Left lung (tissue), 10 donors: ENCODE data around the gene UCKL1. TPM values are rescaled to one million over a fixed set of nuclear protein-coding genes. Genes with fewer than 3 reads are reported as not detected.

ENCODE experiments used
- ATAC-seq: fragments of 200-7000 bp; cut with Tn5 transposase; one replicate; pipeline ENCODE4 v1.9.1; 2020; ENCODE audit warnings: moderate library complexity
- DNase-seq, 4 donors: peaks; one replicate each; pipeline ENCODE4 v3.0.0-alpha.2; 2013 to 2020
- H3K27ac ChIP-seq, 2 donors: fragments of 200-600 bp; sonication (generic) in 1 of 2; one replicate each; pipeline versions ENCODE4 v1.5.0 to v1.8.0; 2020 to 2021
- H3K27me3 ChIP-seq, 2 donors: fragments of 200-600 bp; sonication (generic) in 1 of 2; one replicate each; pipeline versions ENCODE4 v1.5.0 to v1.8.0; 2020 to 2021
- H3K36me3 ChIP-seq, 2 donors: fragments of 200-600 bp; sonication (generic) in 1 of 2; one replicate each; pipeline versions ENCODE4 v1.5.0 to v1.8.0; 2020 to 2021
- H3K4me1 ChIP-seq, 2 donors: fragments of 200-600 bp; one replicate each; pipeline ENCODE4 v1.8.0; 2021
- H3K4me3 ChIP-seq, 2 donors: fragments of 200-600 bp; sonication (generic) in 1 of 2; one replicate each; pipeline versions ENCODE4 v1.5.0 to v1.8.0; 2020 to 2021; ENCODE audit warnings: mild to moderate bottlenecking in 1 of 2
- H3K9me3 ChIP-seq, 2 donors: fragments of 200-600 bp; sonication (generic) in 1 of 2; one replicate each; pipeline versions ENCODE4 v1.5.0 to v1.8.0; 2020 to 2021
- CTCF ChIP-seq, 2 donors: fragments of 200-600 bp; sonication (generic) in 1 of 2; IDR thresholded peaks; one replicate each; pipeline versions ENCODE4 v1.5.0 to v1.8.0; 2021; ENCODE audit warnings: antibody characterized with exemption in 2 of 2
- intact Hi-C, 2 donors: fragments of 100-400 bp; cut with DNase I; formaldehyde crosslinking; loops; one replicate each; pipeline versions ENCODE4 v1.11.2 to v1.14.2; 2022
- microRNA-seq, 2 donors: library from miRNA; unstranded; fragments of <30 nt; microRNA quantifications; one replicate each; pipeline ENCODE4, GENCODE V29; 2019
- polyA plus RNA-seq, 6 donors: library from polyadenylated mRNA; unstranded; fragments of 120-200 nt; gene quantifications; one replicate each; pipeline ENCODE4 v1.2.1, GENCODE V29; 2013; ENCODE audit not compliant: insufficient read length in 6 of 6
- total RNA-seq, 2 donors: library from RNA; stranded (reverse); fragmentation: NEBNext Ultra II Directional; extraction: Animal tissue kit (Norgen Biotek cat#: 25700); gene quantifications; one replicate each; pipeline ENCODE4 v1.2.1, GENCODE V29; 2021
- donor health status: DM: no; HTN: yes; CAD: no.
- donor health status: DM: no; HTN: no; CAD: no.

UCKL1 gene
- total and polyA plus RNA-seq, 8 donors, result 26.7 to 68.8 (median 53.2) TPM

- TF ChIP-seq CTCF (IDR thresholded peaks at IDR 0.05), result no peak
- no peak for ATAC-seq
- intact Hi-C loops, result no loop called here
- Histone ChIP-seq H3K36me3 (peaks cover 0 to 66% of the 10 kb centered on the region in 2 donors), H3K4me1 (peaks cover 8 to 45% of the 10 kb centered on the region in 2 donors), H3K9me3 (no peaks in the 10 kb centered on the region), H3K27ac (peak overlapping the region; percentile 3 to 57), H3K4me3 (no peak overlapping the region), H3K27me3 (no peaks in the 10 kb centered on the region)
- DNase-seq, result no peak
Observed at GRCh38 chr20:63891061-63892002, 64.9 kb downstream of the UCKL1 start.

DNA sequence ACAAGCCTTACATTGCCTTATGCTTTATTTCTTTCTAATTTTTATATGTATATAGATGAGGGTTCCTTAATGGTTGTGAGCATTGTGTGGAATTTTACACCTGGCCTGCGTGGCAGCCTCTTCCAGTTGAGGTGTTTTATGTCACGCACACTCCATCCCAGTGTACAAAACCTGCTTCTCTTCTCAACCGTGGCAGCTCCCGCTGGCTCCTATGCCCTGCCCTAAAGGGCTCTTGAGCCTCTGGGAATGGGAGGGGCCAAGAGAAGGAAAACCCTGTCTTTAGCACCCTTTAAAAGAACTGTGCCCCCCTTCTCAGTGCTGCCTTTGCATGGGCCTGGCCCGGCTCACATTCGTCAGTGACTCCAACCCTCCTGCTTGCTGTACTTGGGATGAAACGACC lies 65.6 kb downstream of the UCKL1 start:
- Histone ChIP-seq H3K36me3 (peaks cover 0 to 73% of the 10 kb centered on the region in 2 donors), H3K4me1 (peaks cover 4 to 41% of the 10 kb centered on the region in 2 donors), H3K27me3 (no peaks in the 10 kb centered on the region), H3K9me3 (no peaks in the 10 kb centered on the region), H3K4me3 (no peak overlapping the region), H3K27ac (peak overlapping the region; percentile 3 to 57)
- ATAC-seq, result peak; percentile 29
- intact Hi-C loops, result no loop called here
- no peak for TF ChIP-seq CTCF (IDR thresholded peaks at IDR 0.05)
- DNase-seq, result no peak

DNA sequence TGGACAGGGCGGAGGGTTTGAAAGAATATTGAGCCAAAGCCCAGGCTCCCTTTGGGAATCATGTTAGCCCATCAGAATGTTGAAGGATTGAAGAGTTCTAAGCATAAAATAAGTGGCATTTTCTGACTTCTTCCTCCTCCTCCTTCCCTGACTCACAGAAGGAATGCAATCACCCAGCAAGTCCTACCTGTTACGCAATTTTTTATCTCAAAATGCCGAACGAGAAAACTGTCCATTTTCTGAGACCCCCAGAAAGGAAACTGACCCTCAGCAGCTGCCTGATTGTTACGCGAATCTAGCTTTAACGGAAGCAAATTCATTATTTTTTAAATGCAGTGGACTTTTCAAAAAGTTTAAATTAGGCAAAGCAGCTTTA lies 66.0 kb downstream of the UCKL1 start:
- peak overlapping the region; percentile 3 to 57 for H3K27ac ChIP-seq
- no peaks in the 10 kb centered on the region for H3K9me3 ChIP-seq
- ATAC-seq (no peak), DNase-seq (no peak)
- TF ChIP-seq CTCF (IDR thresholded peaks at IDR 0.05), result no peak
- peaks cover 4 to 44% of the 10 kb centered on the region in 2 donors for H3K4me1 ChIP-seq
- H3K36me3 ChIP-seq, result peaks cover 0 to 78% of the 10 kb centered on the region in 2 donors
- H3K4me3 ChIP-seq, result no peak overlapping the region
- H3K27me3 ChIP-seq, result no peaks in the 10 kb centered on the region
- intact Hi-C loops, result no loop called here

Small RNAs within 50 kb of the gene (microRNA-seq; reads per million reads assigned to microRNA genes)
- gene MIR1914, result 0.34 to 0.55 reads per million in 2 donors
- gene MIR647, result 0 to 0.17 reads per million in 2 donors
- gene MIR941-1, result 0 reads per million in 2 donors
- gene MIR941-2, result 0 reads per million in 2 donors
- 0 reads per million in 2 donors for gene MIR941-3
- 0 reads per million in 2 donors for gene MIR941-4
- 0 reads per million in 2 donors for gene MIR941-5

Other genes starting within 250 kb of the UCKL1 start
- 10 to 100 TPM; 38.2 to 46.9 TPM for gene ARFRP1, start 248.4 kb downstream of the UCKL1 start, total RNA-seq
- 10 to 100 TPM; 29.1 to 34.9 (median 31.9) TPM for gene ARFRP1, start 248.4 kb downstream of the UCKL1 start, polyA plus RNA-seq
- gene ZGPAT, start 248.4 kb downstream of the UCKL1 start, total RNA-seq, result 10 to 100 TPM; 26.2 to 28.8 TPM
- gene ZGPAT, start 248.4 kb downstream of the UCKL1 start, polyA plus RNA-seq, result 10 to 100 TPM; 13.7 to 22.7 (median 18.1) TPM
- gene LIME1, start 219.8 kb downstream of the UCKL1 start, total RNA-seq, result 1 to 10 TPM; 7.1 to 7.2 TPM
- gene LIME1, start 219.8 kb downstream of the UCKL1 start, polyA plus RNA-seq, result 10 to 100 TPM in 1 of 6 donors, 1 to 10 TPM in 5; 3.0 to 10.8 (median 5.4) TPM
- 10 to 100 TPM; 61.1 to 66.8 TPM for gene SLC2A4RG, start 216.6 kb downstream of the UCKL1 start, total RNA-seq
- gene SLC2A4RG, start 216.6 kb downstream of the UCKL1 start, polyA plus RNA-seq, result 100 to 1,000 TPM in 4 of 6 donors, 10 to 100 TPM in 2; 70.5 to 166 (median 105) TPM
- 10 to 100 TPM in 1 of 2 donors, 1 to 10 TPM in 1; 9.2 to 11.3 TPM for gene ZBTB46, start 125.2 kb downstream of the UCKL1 start, total RNA-seq
- 10 to 100 TPM in 4 of 6 donors, 1 to 10 TPM in 2; 9.4 to 16.3 (median 12.4) TPM for gene ZBTB46, start 125.2 kb downstream of the UCKL1 start, polyA plus RNA-seq
- gene ABHD16B, start 94.9 kb downstream of the UCKL1 start, total RNA-seq, result under 1 TPM in 1 of 2 donors, not detected in 1; 0.18 TPM
- not detected for gene ABHD16B, start 94.9 kb downstream of the UCKL1 start, polyA plus RNA-seq
- 100 to 1,000 TPM; 105 to 116 TPM for gene TPD52L2, start 91.1 kb downstream of the UCKL1 start, total RNA-seq
- gene TPD52L2, start 91.1 kb downstream of the UCKL1 start, polyA plus RNA-seq, result 10 to 100 TPM; 82.6 to 95.5 (median 85.9) TPM
- 10 to 100 TPM; 39.9 to 59.5 TPM for gene DNAJC5, start 61.3 kb downstream of the UCKL1 start, total RNA-seq
- 10 to 100 TPM; 17.5 to 30.5 (median 24.3) TPM for gene DNAJC5, start 61.3 kb downstream of the UCKL1 start, polyA plus RNA-seq
- gene ZNF512B, start 13.5 kb upstream of the UCKL1 start, total RNA-seq, result 10 to 100 TPM; 16.4 to 16.9 TPM
- gene ZNF512B, start 13.5 kb upstream of the UCKL1 start, polyA plus RNA-seq, result 10 to 100 TPM; 23.1 to 38.3 (median 30.4) TPM
- 1 to 10 TPM; 4.6 to 6.0 TPM for gene SAMD10, start 23.2 kb upstream of the UCKL1 start, total RNA-seq
- 10 to 100 TPM in 1 of 6 donors, 1 to 10 TPM in 5; 5.7 to 10.5 (median 8.0) TPM for gene SAMD10, start 23.2 kb upstream of the UCKL1 start, polyA plus RNA-seq
- gene PRPF6, start 24.7 kb upstream of the UCKL1 start, total RNA-seq, result 10 to 100 TPM; 49.8 to 53.7 TPM
- gene PRPF6, start 24.7 kb upstream of the UCKL1 start, polyA plus RNA-seq, result 10 to 100 TPM; 75.1 to 85.4 (median 82.3) TPM
- gene C20orf204, start 79.8 kb upstream of the UCKL1 start, total RNA-seq, result 1 to 10 TPM in 1 of 2 donors, under 1 TPM in 1; 0.76 to 1.0 TPM
- gene C20orf204, start 79.8 kb upstream of the UCKL1 start, polyA plus RNA-seq, result 1 to 10 TPM in 5 of 6 donors, under 1 TPM in 1; 0.86 to 1.9 (median 1.2) TPM
- gene SOX18, start 93.2 kb upstream of the UCKL1 start, total RNA-seq, result 10 to 100 TPM; 40.3 to 69.2 TPM
- 10 to 100 TPM; 11.5 to 25.5 (median 16.7) TPM for gene SOX18, start 93.2 kb upstream of the UCKL1 start, polyA plus RNA-seq
- 10 to 100 TPM; 31.2 to 34.3 TPM for gene TCEA2, start 106.8 kb upstream of the UCKL1 start, total RNA-seq
- gene TCEA2, start 106.8 kb upstream of the UCKL1 start, polyA plus RNA-seq, result 10 to 100 TPM; 68.5 to 93.0 (median 79.1) TPM
- gene RGS19, start 123.1 kb upstream of the UCKL1 start, total RNA-seq, result 10 to 100 TPM; 23.4 to 63.9 TPM
- gene RGS19, start 123.1 kb upstream of the UCKL1 start, polyA plus RNA-seq, result 10 to 100 TPM in 1 of 6 donors, 1 to 10 TPM in 5; 6.3 to 13.3 (median 8.3) TPM
- gene OPRL1, start 123.7 kb upstream of the UCKL1 start, total RNA-seq, result 1 to 10 TPM; 1.8 to 2.0 TPM
- gene OPRL1, start 123.7 kb upstream of the UCKL1 start, polyA plus RNA-seq, result 1 to 10 TPM; 1.9 to 2.5 (median 2.2) TPM
- under 1 TPM in 1 of 2 donors, not detected in 1; 0.45 TPM for gene LKAAEAR1, start 128.0 kb upstream of the UCKL1 start, total RNA-seq
- gene LKAAEAR1, start 128.0 kb upstream of the UCKL1 start, polyA plus RNA-seq, result under 1 TPM; 0.38 to 0.70 (median 0.50) TPM
- gene NPBWR2, start 151.1 kb upstream of the UCKL1 start, total RNA-seq, result not detected
- not detected for gene NPBWR2, start 151.1 kb upstream of the UCKL1 start, polyA plus RNA-seq
- gene MYT1, start 208.0 kb upstream of the UCKL1 start, total RNA-seq, result not detected
- gene MYT1, start 208.0 kb upstream of the UCKL1 start, polyA plus RNA-seq, result under 1 TPM; 0.26 to 0.42 (median 0.32) TPM